Glomerular endothelial cell (primary cell): ENCODE data around the gene TNNC2. TPM values are rescaled to one million over a fixed set of nuclear protein-coding genes. Genes with fewer than 3 reads are reported as not detected.

Experiments used
- DNase-seq: peaks from one replicate; pipeline ENCODE4 v3.0.0-alpha.2; 2011; ENCODE audit warnings: low read depth, low spot score; ENCODE audit errors: extremely low read depth
- total RNA-seq: library from RNA; depleted of rRNA; stranded (reverse); fragments of >200 nt; gene quantifications from 2 replicates; pipeline ENCODE4 v1.2.3, GENCODE V29; 2015

TNNC2 gene
- total RNA-seq, 1 donor from 2014 or later = not detected

- no peak for DNase-seq
These were observed 38.8 kb downstream of the TNNC2 start for GRCh38 chr20:45788351-45788750.

- no peak for DNase-seq
These were observed 43.3 kb downstream of the TNNC2 start for GRCh38 chr20:45783656-45784294.

- no peak for DNase-seq
These were observed 44.2 kb downstream of the TNNC2 start for GRCh38 chr20:45782890-45783289.

- DNase-seq = no peak
These were observed 45.7 kb downstream of the TNNC2 start for GRCh38 chr20:45781391-45781931.

GRCh38 chr20:45780159-45780558 lies 47.0 kb downstream of the TNNC2 start:
- no peak for DNase-seq

GRCh38 chr20:45779011-45779915 lies 47.8 kb downstream of the TNNC2 start:
- DNase-seq = no peak

GRCh38 chr20:45776931-45777330 lies 50.2 kb downstream of the TNNC2 start:
- DNase-seq = no peak

GRCh38 chr20:45775411-45775810 lies 51.7 kb downstream of the TNNC2 start:
- no peak for DNase-seq

- DNase-seq = no peak
These were observed 52.2 kb downstream of the TNNC2 start for GRCh38 chr20:45774945-45775344.

Other genes with a start within 250 kb of the TNNC2 start
- not detected in 2 replicates for gene WFDC8, start 248.0 kb downstream of the TNNC2 start, total RNA-seq
- not detected in 2 replicates for gene WFDC10A, start 197.6 kb downstream of the TNNC2 start, total RNA-seq
- gene WFDC9, start 196.0 kb downstream of the TNNC2 start, total RNA-seq = not detected in 2 replicates
- not detected in 2 replicates for gene WFDC11, start 157.1 kb downstream of the TNNC2 start, total RNA-seq
- gene WFDC13, start 125.3 kb downstream of the TNNC2 start, total RNA-seq = not detected in 2 replicates
- gene WFDC10B, start 122.3 kb downstream of the TNNC2 start, total RNA-seq = not detected in 2 replicates
- not detected in 2 replicates for gene SPINT4, start 105.0 kb downstream of the TNNC2 start, total RNA-seq
- gene WFDC3, start 35.4 kb downstream of the TNNC2 start, total RNA-seq = 0.99 TPM in 1 of 2 replicates, not detected in the other
- 30.6 and 39.5 TPM in 2 replicates for gene DNTTIP1, start 35.4 kb downstream of the TNNC2 start, total RNA-seq
- gene UBE2C, start 14.7 kb downstream of the TNNC2 start, total RNA-seq = 28.8 and 38.3 TPM in 2 replicates
- 24.7 and 26.3 TPM in 2 replicates for gene SNX21, start 6.5 kb upstream of the TNNC2 start, total RNA-seq
- gene ACOT8, start 30.1 kb upstream of the TNNC2 start, total RNA-seq = 31.0 and 32.3 TPM in 2 replicates
- 6.2 and 6.7 TPM in 2 replicates for gene ZSWIM3, start 30.3 kb upstream of the TNNC2 start, total RNA-seq
- gene ZSWIM1, start 53.9 kb upstream of the TNNC2 start, total RNA-seq = 9.4 and 11.4 TPM in 2 replicates
- 0.29 TPM in 1 of 2 replicates, not detected in the other for gene SPATA25, start 60.3 kb upstream of the TNNC2 start, total RNA-seq
- 3.4 and 4.8 TPM in 2 replicates for gene NEURL2, start 63.9 kb upstream of the TNNC2 start, total RNA-seq
- gene CTSA, start 64.0 kb upstream of the TNNC2 start, total RNA-seq = 190 and 234 TPM in 2 replicates
- 24.6 and 28.1 TPM in 2 replicates for gene PLTP, start 84.8 kb upstream of the TNNC2 start, total RNA-seq
- 12.8 and 17.4 TPM in 2 replicates for gene PCIF1, start 107.4 kb upstream of the TNNC2 start, total RNA-seq
- 12.5 and 19.3 TPM in 2 replicates for gene ZNF335, start 144.9 kb upstream of the TNNC2 start, total RNA-seq
- gene MMP9, start 181.6 kb upstream of the TNNC2 start, total RNA-seq = 0.12 and 1.1 TPM in 2 replicates
- gene SLC12A5, start 201.9 kb upstream of the TNNC2 start, total RNA-seq = 0.34 and 2.2 TPM in 2 replicates